SK-N-SH treated with all-trans-retinoic acid at 6 μM for 48 hours (cell line): ENCODE data around the gene PRKG1.

ENCODE experiments used
- ATAC-seq: fragments of 200-7000 bp; cut with Tn5 transposase; 3 replicates; pipeline ENCODE4 v1.9.1; 2020; ENCODE audit warnings: mild to moderate bottlenecking, moderate library complexity
- ARNTL ChIP-seq: fragments of 450-650 bp; formaldehyde crosslinking; IDR thresholded peaks from 2 replicates; pipeline ENCODE4 v1.5.0; 2020; ENCODE audit warnings: low read depth, mild to moderate bottlenecking, moderate library complexity, borderline replicate concordance
- BACH2 ChIP-seq: fragments of 250-450 bp; sonication (Bioruptor Pico); IDR thresholded peaks from 2 replicates; pipeline ENCODE4 v1.9.0; 2021; ENCODE audit warnings: mild to moderate bottlenecking, borderline replicate concordance
- CSDC2 ChIP-seq: fragments of 250-450 bp; sonication (Bioruptor Pico); IDR thresholded peaks from 2 replicates; pipeline ENCODE4 v1.5.0; 2020; ENCODE audit warnings: mild to moderate bottlenecking, moderate library complexity
- ESRRG ChIP-seq: fragments of 250-450 bp; sonication (Bioruptor Pico); IDR thresholded peaks from 2 replicates; pipeline ENCODE4 v1.6.1; 2021; ENCODE audit warnings: mild to moderate bottlenecking
- GLIS3 ChIP-seq: fragments of 250-450 bp; sonication (Bioruptor Pico); IDR thresholded peaks from 2 replicates; pipeline ENCODE4 v1.5.0; 2020; ENCODE audit warnings: mild to moderate bottlenecking, moderate library complexity
- ISL1 ChIP-seq: fragments of 250-450 bp; sonication (Bioruptor Pico); IDR thresholded peaks from 2 replicates; pipeline ENCODE4 v2.1.2; 2022; ENCODE audit warnings: mild to moderate bottlenecking, moderate library complexity
- RARB ChIP-seq: fragments of 250-450 bp; sonication (Bioruptor Pico); IDR thresholded peaks from 2 replicates; pipeline ENCODE4 v1.8.0; 2021; ENCODE audit warnings: mild to moderate bottlenecking, moderate library complexity
- SNAI2 ChIP-seq: fragments of 250-450 bp; sonication (Bioruptor Pico); IDR thresholded peaks from 2 replicates; pipeline ENCODE4 v1.5.0; 2020; ENCODE audit warnings: mild to moderate bottlenecking, moderate library complexity
- TCF4 ChIP-seq: fragments of 250-450 bp; sonication (Bioruptor Pico); IDR thresholded peaks from 2 replicates; pipeline ENCODE4 v1.8.0; 2021; ENCODE audit warnings: mild to moderate bottlenecking, moderate library complexity, borderline replicate concordance
- TOX ChIP-seq: fragments of 250-450 bp; sonication (Bioruptor Pico); IDR thresholded peaks from 2 replicates; pipeline ENCODE4 v1.8.0; 2021; ENCODE audit warnings: mild to moderate bottlenecking, moderate library complexity, borderline replicate concordance
- ZFP3 ChIP-seq: fragments of 250-450 bp; sonication (Bioruptor Pico); IDR thresholded peaks from 2 replicates; pipeline ENCODE4 v1.5.0; 2020; ENCODE audit warnings: mild to moderate bottlenecking, moderate library complexity
- ZFP30 ChIP-seq: fragments of 450-650 bp; formaldehyde crosslinking; IDR thresholded peaks from 2 replicates; pipeline ENCODE4 v1.5.0; 2022; ENCODE audit warnings: mild to moderate bottlenecking, moderate library complexity
- ZNF565 ChIP-seq: fragments of 450-650 bp; formaldehyde crosslinking; conservative IDR thresholded peaks from 2 replicates; pipeline ENCODE4 v1.5.0; 2020; ENCODE audit warnings: low read depth, mild to moderate bottlenecking, moderate library complexity
- ZNF70 ChIP-seq: fragments of 450-650 bp; formaldehyde crosslinking; IDR thresholded peaks from 2 replicates; pipeline ENCODE4 v1.5.0; 2020; ENCODE audit warnings: mild to moderate bottlenecking, moderate library complexity
- ZNF8 ChIP-seq: fragments of 450-650 bp; formaldehyde crosslinking; IDR thresholded peaks from 2 replicates; pipeline ENCODE4 v1.5.0; 2020; ENCODE audit warnings: mild to moderate bottlenecking, moderate library complexity
- TF ChIP-seq, protein P1 (sequence below): fragments of 250-450 bp; sonication (Bioruptor Pico); IDR thresholded peaks from 2 replicates; pipeline ENCODE4 v1.8.0; 2020; ENCODE audit warnings: mild to moderate bottlenecking, moderate library complexity, borderline replicate concordance
- TF ChIP-seq, protein P2 (sequence below): fragments of 250-450 bp; sonication (Bioruptor Pico); IDR thresholded peaks from 2 replicates; pipeline ENCODE4 v1.8.0; 2021; ENCODE audit warnings: low read depth, mild to moderate bottlenecking, moderate library complexity, borderline replicate concordance
- TF ChIP-seq, protein P3 (sequence below): fragments of 250-450 bp; sonication (Bioruptor Pico); IDR thresholded peaks from 2 replicates; pipeline ENCODE4 v1.5.1; 2021; ENCODE audit warnings: mild to moderate bottlenecking, moderate library complexity
- TF ChIP-seq, protein P4 (sequence below): fragments of 250-450 bp; sonication (Bioruptor Pico); IDR thresholded peaks from 2 replicates; pipeline ENCODE4 v1.5.0; 2020; ENCODE audit warnings: mild to moderate bottlenecking, moderate library complexity

The PRKG1 gene

DNA sequence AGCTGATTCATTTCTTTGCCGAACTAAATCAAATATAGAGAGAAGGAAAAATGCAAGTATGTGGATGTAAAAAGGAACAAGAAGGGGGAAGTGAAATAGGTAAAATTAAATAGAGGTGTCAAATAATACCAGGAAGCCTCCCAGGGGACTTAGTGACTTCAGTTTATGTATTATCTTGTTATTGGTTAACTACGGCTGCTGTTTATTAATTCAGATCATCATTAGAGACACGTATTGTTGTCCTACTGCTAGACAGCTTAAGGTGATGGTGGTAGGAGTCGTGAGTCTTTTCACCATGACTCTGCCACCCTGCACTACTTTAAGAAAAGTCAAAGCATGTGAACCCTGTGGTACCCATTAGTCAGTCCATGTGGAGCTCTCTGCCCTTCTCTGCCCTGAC is 289.1 kb downstream of the PRKG1 start:
- TF ChIP-seq, protein P1, sequence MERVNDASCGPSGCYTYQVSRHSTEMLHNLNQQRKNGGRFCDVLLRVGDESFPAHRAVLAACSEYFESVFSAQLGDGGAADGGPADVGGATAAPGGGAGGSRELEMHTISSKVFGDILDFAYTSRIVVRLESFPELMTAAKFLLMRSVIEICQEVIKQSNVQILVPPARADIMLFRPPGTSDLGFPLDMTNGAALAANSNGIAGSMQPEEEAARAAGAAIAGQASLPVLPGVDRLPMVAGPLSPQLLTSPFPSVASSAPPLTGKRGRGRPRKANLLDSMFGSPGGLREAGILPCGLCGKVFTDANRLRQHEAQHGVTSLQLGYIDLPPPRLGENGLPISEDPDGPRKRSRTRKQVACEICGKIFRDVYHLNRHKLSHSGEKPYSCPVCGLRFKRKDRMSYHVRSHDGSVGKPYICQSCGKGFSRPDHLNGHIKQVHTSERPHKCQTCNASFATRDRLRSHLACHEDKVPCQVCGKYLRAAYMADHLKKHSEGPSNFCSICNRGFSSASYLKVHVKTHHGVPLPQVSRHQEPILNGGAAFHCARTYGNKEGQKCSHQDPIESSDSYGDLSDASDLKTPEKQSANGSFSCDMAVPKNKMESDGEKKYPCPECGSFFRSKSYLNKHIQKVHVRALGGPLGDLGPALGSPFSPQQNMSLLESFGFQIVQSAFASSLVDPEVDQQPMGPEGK: no peak
- TF ChIP-seq TCF4 (CRISPR knock-in tag): no peak
- TF ChIP-seq, protein P2, sequence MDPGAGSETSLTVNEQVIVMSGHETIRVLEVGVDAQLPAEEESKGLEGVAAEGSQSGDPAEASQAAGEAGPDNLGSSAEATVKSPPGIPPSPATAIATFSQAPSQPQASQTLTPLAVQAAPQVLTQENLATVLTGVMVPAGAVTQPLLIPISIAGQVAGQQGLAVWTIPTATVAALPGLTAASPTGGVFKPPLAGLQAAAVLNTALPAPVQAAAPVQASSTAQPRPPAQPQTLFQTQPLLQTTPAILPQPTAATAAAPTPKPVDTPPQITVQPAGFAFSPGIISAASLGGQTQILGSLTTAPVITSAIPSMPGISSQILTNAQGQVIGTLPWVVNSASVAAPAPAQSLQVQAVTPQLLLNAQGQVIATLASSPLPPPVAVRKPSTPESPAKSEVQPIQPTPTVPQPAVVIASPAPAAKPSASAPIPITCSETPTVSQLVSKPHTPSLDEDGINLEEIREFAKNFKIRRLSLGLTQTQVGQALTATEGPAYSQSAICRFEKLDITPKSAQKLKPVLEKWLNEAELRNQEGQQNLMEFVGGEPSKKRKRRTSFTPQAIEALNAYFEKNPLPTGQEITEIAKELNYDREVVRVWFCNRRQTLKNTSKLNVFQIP (CRISPR knock-in tag): no peak
- TF ChIP-seq TOX: no peak
- TF ChIP-seq, protein P3, sequence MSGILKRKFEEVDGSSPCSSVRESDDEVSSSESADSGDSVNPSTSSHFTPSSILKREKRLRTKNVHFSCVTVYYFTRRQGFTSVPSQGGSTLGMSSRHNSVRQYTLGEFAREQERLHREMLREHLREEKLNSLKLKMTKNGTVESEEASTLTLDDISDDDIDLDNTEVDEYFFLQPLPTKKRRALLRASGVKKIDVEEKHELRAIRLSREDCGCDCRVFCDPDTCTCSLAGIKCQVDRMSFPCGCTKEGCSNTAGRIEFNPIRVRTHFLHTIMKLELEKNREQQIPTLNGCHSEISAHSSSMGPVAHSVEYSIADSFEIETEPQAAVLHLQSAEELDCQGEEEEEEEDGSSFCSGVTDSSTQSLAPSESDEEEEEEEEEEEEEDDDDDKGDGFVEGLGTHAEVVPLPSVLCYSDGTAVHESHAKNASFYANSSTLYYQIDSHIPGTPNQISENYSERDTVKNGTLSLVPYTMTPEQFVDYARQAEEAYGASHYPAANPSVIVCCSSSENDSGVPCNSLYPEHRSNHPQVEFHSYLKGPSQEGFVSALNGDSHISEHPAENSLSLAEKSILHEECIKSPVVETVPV (CRISPR knock-in tag): no peak
- no peak for TF ChIP-seq ZFP30 (CRISPR knock-in tag)
- TF ChIP-seq, protein P4, sequence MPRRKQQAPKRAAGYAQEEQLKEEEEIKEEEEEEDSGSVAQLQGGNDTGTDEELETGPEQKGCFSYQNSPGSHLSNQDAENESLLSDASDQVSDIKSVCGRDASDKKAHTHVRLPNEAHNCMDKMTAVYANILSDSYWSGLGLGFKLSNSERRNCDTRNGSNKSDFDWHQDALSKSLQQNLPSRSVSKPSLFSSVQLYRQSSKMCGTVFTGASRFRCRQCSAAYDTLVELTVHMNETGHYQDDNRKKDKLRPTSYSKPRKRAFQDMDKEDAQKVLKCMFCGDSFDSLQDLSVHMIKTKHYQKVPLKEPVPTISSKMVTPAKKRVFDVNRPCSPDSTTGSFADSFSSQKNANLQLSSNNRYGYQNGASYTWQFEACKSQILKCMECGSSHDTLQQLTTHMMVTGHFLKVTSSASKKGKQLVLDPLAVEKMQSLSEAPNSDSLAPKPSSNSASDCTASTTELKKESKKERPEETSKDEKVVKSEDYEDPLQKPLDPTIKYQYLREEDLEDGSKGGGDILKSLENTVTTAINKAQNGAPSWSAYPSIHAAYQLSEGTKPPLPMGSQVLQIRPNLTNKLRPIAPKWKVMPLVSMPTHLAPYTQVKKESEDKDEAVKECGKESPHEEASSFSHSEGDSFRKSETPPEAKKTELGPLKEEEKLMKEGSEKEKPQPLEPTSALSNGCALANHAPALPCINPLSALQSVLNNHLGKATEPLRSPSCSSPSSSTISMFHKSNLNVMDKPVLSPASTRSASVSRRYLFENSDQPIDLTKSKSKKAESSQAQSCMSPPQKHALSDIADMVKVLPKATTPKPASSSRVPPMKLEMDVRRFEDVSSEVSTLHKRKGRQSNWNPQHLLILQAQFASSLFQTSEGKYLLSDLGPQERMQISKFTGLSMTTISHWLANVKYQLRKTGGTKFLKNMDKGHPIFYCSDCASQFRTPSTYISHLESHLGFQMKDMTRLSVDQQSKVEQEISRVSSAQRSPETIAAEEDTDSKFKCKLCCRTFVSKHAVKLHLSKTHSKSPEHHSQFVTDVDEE (CRISPR knock-in tag): no peak
- no peak for TF ChIP-seq ARNTL
- TF ChIP-seq, all 23 proteins: peak for 0
- ATAC-seq: no peak

DNA sequence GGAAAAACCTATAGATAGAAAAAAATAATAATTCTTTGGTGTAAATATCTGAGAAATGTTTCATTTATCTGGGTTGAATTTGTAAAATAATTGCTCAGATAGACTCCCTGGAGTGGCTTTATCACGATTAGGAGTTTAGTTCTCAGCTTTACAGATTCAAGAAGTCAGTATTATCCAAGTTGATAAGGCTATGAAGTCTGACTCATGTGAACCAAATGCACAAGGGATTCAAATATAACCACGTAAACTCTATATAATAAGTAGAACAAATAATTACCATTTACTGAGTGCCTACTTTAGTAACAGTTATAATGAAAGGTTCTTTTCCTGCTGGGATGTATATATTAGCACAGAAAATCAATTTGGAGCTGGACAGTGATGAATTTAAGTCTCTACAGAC is 290.4 kb downstream of the PRKG1 start:
- TF ChIP-seq ESRRG (CRISPR knock-in tag) (no peak), BACH2 (CRISPR knock-in tag) (no peak)
- TF ChIP-seq, protein P4 (CRISPR knock-in tag): no peak
- ATAC-seq: no peak

DNA sequence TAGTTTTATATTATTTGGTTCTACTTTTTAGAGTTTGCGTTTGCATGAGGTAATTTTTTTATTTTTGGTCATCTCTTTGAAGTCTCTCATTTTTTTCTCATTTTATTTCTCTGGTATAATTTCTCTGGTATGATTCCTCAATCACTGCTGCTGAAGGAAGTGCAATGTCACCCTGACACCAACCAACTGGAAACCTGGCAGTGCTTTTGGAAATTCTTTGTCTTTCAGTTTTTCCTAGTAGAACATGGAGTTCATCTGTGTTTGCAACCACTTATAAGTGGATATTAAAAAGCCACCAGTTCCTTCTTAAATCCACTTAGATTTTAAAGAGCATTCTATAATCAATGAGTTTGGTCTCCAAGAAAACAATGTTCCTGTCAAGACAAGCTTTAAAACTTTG is 291.8 kb downstream of the PRKG1 start:
- no peak for TF ChIP-seq SNAI2 (CRISPR knock-in tag)
- TF ChIP-seq, protein P1: no peak
- no peak for TF ChIP-seq BACH2 (CRISPR knock-in tag)
- TF ChIP-seq ZFP3 (CRISPR knock-in tag): no peak
- TF ChIP-seq TOX: no peak
- TF ChIP-seq ZNF8 (CRISPR knock-in tag): no peak
- TF ChIP-seq GLIS3 (CRISPR knock-in tag): no peak
- no peak for TF ChIP-seq ZNF70
- TF ChIP-seq CSDC2: no peak
- no peak for TF ChIP-seq ZNF565 (CRISPR knock-in tag)
- TF ChIP-seq TCF4 (CRISPR knock-in tag): no peak
- no peak for TF ChIP-seq ZFP30 (CRISPR knock-in tag)
- TF ChIP-seq, protein P2 (CRISPR knock-in tag): no peak
- TF ChIP-seq RARB (CRISPR knock-in tag): no peak
- no peak for TF ChIP-seq ISL1 (CRISPR knock-in tag)
- TF ChIP-seq, all 23 proteins: peak for 0
- ATAC-seq: no peak
